ENCODE measurements around the gene CABYR.

GRCh38 chr18:24112874-24113615, 25.8 kb upstream of the CABYR start:
- no peak for TF ChIP-seq CTCF (IDR thresholded peaks at IDR 0.05)
- TF ChIP-seq ZFX (IDR thresholded peaks at IDR 0.05; ENCODE audit: borderline replicate concordance), result no peak

All from 22Rv1 (cell line).